Activated CD8-positive, alpha-beta T cell treated with anti-CD3 and anti-CD28 coated beads for 36 hours (primary cell): ENCODE results near the gene PARD6B. TPM values are rescaled to one million over a fixed set of nuclear protein-coding genes. Genes with fewer than 3 reads are reported as not detected.
A peak's percentile ranks its signal among the peaks of the same experiment; 100 is the strongest.
"Not testable (repeated sequence)": the region's sequence is repeated elsewhere in the genome, so short reads cannot be mapped to it uniquely, and the experiment has no call there.

Experiments used
- ATAC-seq: fragments of 200-7000 bp; cut with Tn5 transposase; one replicate; pipeline ENCODE4 v1.10.0; 2021; ENCODE audit warnings: mild to moderate bottlenecking, moderate library complexity
- CTCF ChIA-PET: fragments of 350-600 bp; sonication (Branson Sonifier 250); formaldehyde crosslinking; loops from one replicate; lab custom pipeline; 2021; ENCODE audit warnings: antibody characterized with exemption; lab: Charles Lee
- POLR2A ChIA-PET: fragments of 350-600 bp; sonication (Branson Sonifier 250); formaldehyde crosslinking; loops from one replicate; lab custom pipeline; 2021; ENCODE audit warnings: antibody characterized with exemption; lab: Charles Lee
- DNase-seq: peaks from one replicate; pipeline ENCODE4 v3.0.0-alpha.2; 2020
- H3K27ac Mint-ChIP-seq: one replicate; pipeline ENCODE4 v1.8.0; 2021; ENCODE audit warnings: mild to moderate bottlenecking, mixed read lengths
- H3K27me3 Mint-ChIP-seq: one replicate; pipeline ENCODE4 v1.8.0; 2021; ENCODE audit warnings: mixed read lengths
- H3K36me3 Mint-ChIP-seq: one replicate; pipeline ENCODE4 v1.8.0; 2021; ENCODE audit warnings: low read depth, mixed read lengths
- H3K4me1 Mint-ChIP-seq: one replicate; pipeline ENCODE4 v1.8.0; 2021; ENCODE audit warnings: low read depth, mixed read lengths
- H3K4me3 Mint-ChIP-seq: one replicate; pipeline ENCODE4 v1.8.0; 2021; ENCODE audit warnings: mild to moderate bottlenecking, moderate library complexity, mixed read lengths
- H3K9me3 Mint-ChIP-seq: one replicate; pipeline ENCODE4 v1.8.0; 2021; ENCODE audit warnings: mixed read lengths
- CTCF ChIP-seq: fragments of 200-600 bp; IDR thresholded peaks from one replicate; pipeline ENCODE4 v1.8.0; 2022; ENCODE audit warnings: antibody characterized with exemption, mild to moderate bottlenecking
- intact Hi-C: fragments of 100-400 bp; cut with micrococcal nuclease; formaldehyde crosslinking; loops from one replicate; pipeline ENCODE4 v1.10.0; 2022
- total RNA-seq, 2 experiments: library from RNA; stranded (reverse); gene quantifications; one replicate each; pipeline ENCODE4 v1.2.3, GENCODE V29; 2021

Gene PARD6B
- total RNA-seq, 2 experiments from 2014 or later = 4.7 to 6.6 TPM

DNA sequence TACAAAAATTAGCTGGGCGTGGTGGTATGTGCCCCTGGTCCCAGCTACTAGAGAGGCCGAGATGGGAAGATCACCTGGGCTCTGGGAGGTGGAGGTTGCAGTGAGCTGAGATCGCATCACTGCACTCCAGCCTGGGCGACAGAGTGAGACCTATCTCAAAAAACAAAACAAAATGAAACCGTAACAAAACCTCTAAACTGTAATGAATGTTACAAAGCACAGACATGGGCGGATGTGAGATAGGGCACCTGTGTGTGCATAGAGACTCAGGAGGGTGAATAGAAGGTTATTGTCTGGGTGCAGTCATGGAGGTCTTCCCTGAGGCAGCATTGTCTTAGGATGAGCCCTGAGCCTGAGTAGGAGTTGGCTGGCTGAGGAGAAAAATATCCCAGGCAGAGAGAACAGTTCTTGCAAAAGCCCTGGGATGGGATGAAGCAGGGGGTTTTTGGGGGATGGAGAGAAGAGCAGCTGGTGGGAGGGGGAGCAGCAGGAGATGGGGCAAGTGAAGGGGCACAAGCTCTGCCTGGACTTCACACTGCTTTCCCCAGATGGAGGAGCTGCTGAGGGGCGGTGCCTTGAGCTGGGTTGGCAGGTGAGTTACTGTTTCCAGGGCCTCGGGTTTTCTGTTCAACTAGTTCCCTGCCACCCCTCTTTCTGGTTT lies 68.6 kb downstream of the PARD6B start:
- POLR2A ChIA-PET = interaction anchor here (1.8 kb wide), 1 partner anchor 132 kb away, joined by 5 read pairs; the partner anchor contains the start of gene ADNP
- Mint-ChIP-seq H3K36me3 (peaks cover 3% of the 10 kb centered on the region), H3K27ac (peak overlapping the region; percentile 30), H3K4me3 (no peak overlapping the region), H3K27me3 (no peaks in the 10 kb centered on the region), H3K9me3 (no peaks in the 10 kb centered on the region), H3K4me1 (peaks cover 31% of the 10 kb centered on the region)
- DNase-seq (no peak), ATAC-seq (no peak)
- intact Hi-C loops = loop anchor here (5.0 kb wide), 1 partner anchor 127 kb away; no protein-coding TSS in a partner anchor
- no peak for TF ChIP-seq CTCF
- CTCF ChIA-PET = interaction anchor here (0.5 to 1.9 kb wide), 6 partner anchors 9 to 1654 kb away, joined by 3 to 6 read pairs (median 4); no protein-coding TSS in a partner anchor

- H3K27me3 Mint-ChIP-seq, H3K36me3 Mint-ChIP-seq, DNase-seq, H3K27ac Mint-ChIP-seq, intact Hi-C loops, CTCF ChIA-PET, ATAC-seq, H3K4me3 Mint-ChIP-seq, H3K9me3 Mint-ChIP-seq, POLR2A ChIA-PET: not testable (repeated sequence)
- peaks cover 35% of the 10 kb centered on the region for H3K4me1 Mint-ChIP-seq
Observed at GRCh38 chr20:50800986-50801746, 69.8 kb downstream of the PARD6B start.

- ChIA-PET CTCF (interaction anchor here (0.8 to 1.2 kb wide), 3 partner anchors 16 to 179 kb away, joined by 3 to 4 read pairs (median 4); partner anchors contain the start of gene ADNP), POLR2A (interaction anchor here (0.8 kb wide), 1 partner anchor 11 kb away, joined by 3 read pairs; no protein-coding TSS in a partner anchor)
- Mint-ChIP-seq H3K27ac (no peak overlapping the region), H3K36me3 (peaks cover 3% of the 10 kb centered on the region), H3K9me3 (no peaks in the 10 kb centered on the region), H3K4me3 (no peak overlapping the region), H3K27me3 (no peaks in the 10 kb centered on the region), H3K4me1 (peaks cover 37% of the 10 kb centered on the region)
- no peak for DNase-seq
- intact Hi-C loops = no loop called here
- ATAC-seq = no peak
- no peak for TF ChIP-seq CTCF
Observed at GRCh38 chr20:50801747-50802125, 70.4 kb downstream of the PARD6B start.

DNA sequence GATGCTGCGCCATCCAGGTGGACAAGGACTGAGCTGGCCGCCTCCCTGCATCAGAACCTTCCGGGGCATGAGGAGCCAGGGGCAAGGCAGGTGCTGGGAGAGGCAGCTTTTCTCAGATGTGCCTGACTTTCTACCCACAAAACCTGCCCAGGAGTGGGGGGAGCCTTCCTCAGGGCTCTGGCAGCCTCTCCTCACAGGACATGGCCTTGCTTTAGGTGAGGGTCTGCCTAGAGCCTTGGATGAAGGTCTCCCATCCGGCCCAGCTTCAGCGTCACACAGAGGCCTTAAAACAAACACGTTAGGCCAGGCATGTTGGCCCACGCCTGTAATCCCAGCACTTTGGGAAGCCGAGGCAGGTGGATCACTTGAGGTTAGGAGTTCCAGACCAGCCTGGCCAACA lies 70.9 kb downstream of the PARD6B start:
- no peak overlapping the region for H3K27ac Mint-ChIP-seq
- CTCF ChIA-PET = interaction anchor here (0.8 to 2.3 kb wide), 5 partner anchors 8 to 179 kb away, joined by 3 to 15 read pairs (median 4); partner anchors contain the start of genes ADNP and BCAS4
- POLR2A ChIA-PET = interaction anchor here (0.8 to 1.0 kb wide), 2 partner anchors 11 to 129 kb away, joined by 3 to 4 read pairs; partner anchors contain the start of gene ADNP

More for the DNA sequence above, 70.9 kb downstream of the PARD6B start:
- TF ChIP-seq CTCF = no peak
- intact Hi-C loops = no loop called here
- Mint-ChIP-seq H3K27me3 (no peaks in the 10 kb centered on the region), H3K4me3 (no peak overlapping the region), H3K9me3 (no peaks in the 10 kb centered on the region), H3K4me1 (peaks cover 32% of the 10 kb centered on the region), H3K36me3 (no peaks in the 10 kb centered on the region)
- ATAC-seq (no peak), DNase-seq (no peak)
